Right lobe of liver (tissue), 6 donors: Measurements from ENCODE around the gene HSD17B12. TPM values are rescaled to one million over a fixed set of nuclear protein-coding genes. Genes with fewer than 3 reads are reported as not detected.

ENCODE experiments used
- ATAC-seq, 4 donors: fragments of 200-7000 bp; cut with Tn5 transposase; one replicate each; pipeline ENCODE4 v1.9.1; 2020; ENCODE audit warnings: mild to moderate bottlenecking in 4 of 4, moderate library complexity in 4 of 4
- DNase-seq, 3 donors: peaks; one replicate each; pipeline ENCODE4 v3.0.0-alpha.2; 2020
- H3K27ac ChIP-seq, 3 donors: fragments of 200-600 bp; one replicate each; pipeline ENCODE4 v1.8.0; 2022
- H3K27me3 ChIP-seq, 2 donors: fragments of 200-600 bp; one replicate each; pipeline ENCODE4 v1.8.0; 2022
- H3K36me3 ChIP-seq, 4 donors: fragments of 200-600 bp; sonication (generic) in 1 of 4; one replicate each; pipeline versions ENCODE4 v1.5.1 to v1.8.0; 2017 to 2022; ENCODE audit warnings: control low read depth in 1 of 4
- H3K4me1 ChIP-seq, 4 donors: fragments of 200-600 bp; sonication (generic) in 1 of 4; one replicate each; pipeline versions ENCODE4 v1.5.1 to v1.8.0; 2017 to 2022; ENCODE audit warnings: control low read depth in 1 of 4
- H3K4me3 ChIP-seq, 3 donors: fragments of 200-600 bp; one replicate each; pipeline ENCODE4 v1.8.0; 2022
- H3K9me3 ChIP-seq, 4 donors: fragments of 200-600 bp; sonication (generic) in 1 of 4; one replicate each; pipeline versions ENCODE4 v1.5.1 to v1.8.0; 2017 to 2022; ENCODE audit warnings: control low read depth in 1 of 4
- CTCF ChIP-seq, 4 donors: fragments of 200-600 bp in 3 of 4; fragments of 450-650 bp in 1 of 4; IDR thresholded peaks; one replicate each; pipeline versions ENCODE4 v1.5.1 to v1.8.0; 2016 to 2022; ENCODE audit warnings: antibody characterized with exemption in 4 of 4, mild to moderate bottlenecking in 2 of 4
- POLR2A ChIP-seq: fragments of 450-650 bp; IDR thresholded peaks from one replicate; pipeline ENCODE4 v1.6.1; 2017; ENCODE audit warnings: antibody characterized with exemption, mild to moderate bottlenecking
- WGBS: methylation state at CpG from one replicate; pipeline ENCODE4 v1.1.6; 2018; ENCODE audit warnings: low coverage, low lambda C conversion rate; ENCODE audit not compliant: insufficient coverage; ENCODE audit errors: missing lambda C conversion rate; 5-methylcytosine and 5-hydroxymethylcytosine counted together
- intact Hi-C, 2 donors: fragments of 100-400 bp; cut with DNase I; formaldehyde crosslinking; loops; one replicate each; pipeline versions ENCODE4 v1.11.2 to v1.14.1; 2022
- small RNA-seq, 2 experiments: library from RNA; depleted of rRNA; stranded (forward); fragments of <200 nt; gene quantifications; one replicate each; pipeline ENCODE3, GENCODE V24; 2016
- total RNA-seq, 6 experiments: library from RNA; depleted of rRNA in 2 of 6; stranded (reverse); fragments of >200 nt in 2 of 6; fragmentation: NEBNext Ultra II Directional in 3 of 6; extraction: Animal tissue kit (Norgen Biotek cat#: 25700) in 3 of 6; gene quantifications; one replicate each; pipeline versions ENCODE4 v1.1.0 to v1.2.4, GENCODE V29; 2016 to 2023
- donor health status: DM: no; HTN: yes; CAD: no.
- donor health status: DM: no; HTN: no; CAD: no.
- donor health status: DM: no; HTN: no; CAD: no.
- donor health status: DM: no; HTN: yes; CAD: no.
- donor health status: DM: no; HTN: yes; CAD: no.

HSD17B12 gene
- total RNA-seq, 6 experiments from 2014 or later, result 68.3 to 107 (median 93.2) TPM

GRCh38 chr11:43905813-43906241, 225.3 kb downstream of the HSD17B12 start:
- H3K9me3 ChIP-seq, result no peaks in the 10 kb centered on the region
- peaks cover 3 to 12% (median 7%) of the 10 kb centered on the region in 4 donors for H3K36me3 ChIP-seq
- no peak for TF ChIP-seq CTCF (IDR thresholded peaks at IDR 0.05)
- TF ChIP-seq POLR2A, result no peak
- no peak overlapping the region for H3K4me3 ChIP-seq
- H3K27ac ChIP-seq, result peak overlapping the region in 2 of 3 donors; percentile 47 to 76
- intact Hi-C loops, result no loop called here
- no peaks in the 10 kb centered on the region for H3K27me3 ChIP-seq
- DNase-seq (no peak), ATAC-seq (peak; percentile 42 to 71 (median 69))
- H3K4me1 ChIP-seq, result no peaks in the 10 kb centered on the region
- 60% methylated on average over 2 of the region's 2 CpGs for WGBS

Small RNA genes within 50 kb of the gene (small RNA-seq; reads per million reads assigned to genes)
- gene PHBP2 (0 reads per million in 2 experiments), gene RPL23AP63 (0 reads per million in 2 experiments)

Other genes with a start within 250 kb of the HSD17B12 start
- 10 to 100 TPM; 11.2 to 20.2 (median 17.0) TPM for gene ALKBH3, start 200.1 kb downstream of the HSD17B12 start, total RNA-seq